ENCODE data around the gene TCAIM.
"Not testable (repeated sequence)": the region's sequence is repeated elsewhere in the genome, so short reads cannot be mapped to it uniquely, and the experiment has no call there.

Gene TCAIM

GRCh38 chr3:44415421-44415820 lies 76.9 kb downstream of the TCAIM start:
- Mint-ChIP-seq H3K27me3 (no peaks in the 10 kb centered on the region), H3K9me3 (peaks cover 5 to 7% of the 10 kb centered on the region in 2 donors), H3K4me1 (no peaks in the 10 kb centered on the region), H3K27ac (no peak overlapping the region), H3K4me3 (no peak overlapping the region), H3K36me3 (no peaks in the 10 kb centered on the region)
- DNase-seq: no peak
- ATAC-seq (replicated peaks): no peak

- no peaks in the 10 kb centered on the region for H3K36me3 Mint-ChIP-seq
- DNase-seq: no peak
- peaks cover 5 to 7% of the 10 kb centered on the region in 2 donors for H3K9me3 Mint-ChIP-seq
- H3K27ac Mint-ChIP-seq: no peak overlapping the region
- ATAC-seq (replicated peaks): no peak
- H3K4me3 Mint-ChIP-seq: no peak overlapping the region
- no peaks in the 10 kb centered on the region for H3K4me1 Mint-ChIP-seq
- peaks cover 0 to 4% of the 10 kb centered on the region in 2 donors for H3K27me3 Mint-ChIP-seq
These were observed 77.8 kb downstream of the TCAIM start for GRCh38 chr3:44416031-44417030.

- H3K27ac Mint-ChIP-seq; H3K4me1 Mint-ChIP-seq; H3K27me3 Mint-ChIP-seq; H3K4me3 Mint-ChIP-seq; H3K9me3 Mint-ChIP-seq; H3K36me3 Mint-ChIP-seq; ATAC-seq (replicated peaks); DNase-seq: not testable (repeated sequence)
These were observed 79.6 kb downstream of the TCAIM start for GRCh38 chr3:44418118-44418517.

- no peak for ATAC-seq (replicated peaks)
- DNase-seq: no peak
- no peaks in the 10 kb centered on the region for H3K36me3 Mint-ChIP-seq
- peaks cover 0 to 4% of the 10 kb centered on the region in 2 donors for H3K27me3 Mint-ChIP-seq
- H3K9me3 Mint-ChIP-seq: peaks cover 5 to 7% of the 10 kb centered on the region in 2 donors
- H3K27ac Mint-ChIP-seq: no peak overlapping the region
- no peaks in the 10 kb centered on the region for H3K4me1 Mint-ChIP-seq
- H3K4me3 Mint-ChIP-seq: no peak overlapping the region
These were observed 80.0 kb downstream of the TCAIM start for GRCh38 chr3:44418549-44418948.

GRCh38 chr3:44419116-44419922 lies 80.8 kb downstream of the TCAIM start:
- Mint-ChIP-seq H3K36me3 (no peaks in the 10 kb centered on the region), H3K27me3 (peaks cover 0 to 5% of the 10 kb centered on the region in 2 donors), H3K9me3 (peaks cover 5 to 7% of the 10 kb centered on the region in 2 donors), H3K4me3 (no peak overlapping the region), H3K27ac (no peak overlapping the region), H3K4me1 (no peaks in the 10 kb centered on the region)
- DNase-seq (no peak), ATAC-seq (replicated peaks) (no peak)

GRCh38 chr3:44419923-44420650 lies 81.5 kb downstream of the TCAIM start:
- Mint-ChIP-seq H3K9me3 (peaks cover 5 to 7% of the 10 kb centered on the region in 2 donors), H3K4me1 (no peaks in the 10 kb centered on the region), H3K36me3 (no peaks in the 10 kb centered on the region), H3K27me3 (peaks cover 0 to 13% of the 10 kb centered on the region in 2 donors), H3K4me3 (no peak overlapping the region), H3K27ac (no peak overlapping the region)
- DNase-seq: no peak
- no peak for ATAC-seq (replicated peaks)

GRCh38 chr3:44420676-44421075 lies 82.1 kb downstream of the TCAIM start:
- DNase-seq (no peak), ATAC-seq (replicated peaks) (peak in 1 of 2 donors; percentile 19)
- no peak overlapping the region for H3K27ac Mint-ChIP-seq
- H3K9me3 Mint-ChIP-seq: peaks cover 5 to 7% of the 10 kb centered on the region in 2 donors
- H3K36me3 Mint-ChIP-seq: no peaks in the 10 kb centered on the region
- H3K4me3 Mint-ChIP-seq: no peak overlapping the region
- peaks cover 0 to 13% of the 10 kb centered on the region in 2 donors for H3K27me3 Mint-ChIP-seq
- no peaks in the 10 kb centered on the region for H3K4me1 Mint-ChIP-seq

- Mint-ChIP-seq H3K4me3 (no peak overlapping the region), H3K27me3 (peaks cover 0 to 13% of the 10 kb centered on the region in 2 donors), H3K9me3 (peaks cover 5 to 7% of the 10 kb centered on the region in 2 donors), H3K4me1 (no peaks in the 10 kb centered on the region), H3K36me3 (no peaks in the 10 kb centered on the region), H3K27ac (no peak overlapping the region)
- ATAC-seq (replicated peaks) (no peak), DNase-seq (no peak)
These were observed 82.7 kb downstream of the TCAIM start for GRCh38 chr3:44421280-44421679.

- no peak overlapping the region for H3K27ac Mint-ChIP-seq
- DNase-seq (no peak), ATAC-seq (replicated peaks) (no peak)
- H3K36me3 Mint-ChIP-seq: no peaks in the 10 kb centered on the region
- peaks cover 0 to 2% of the 10 kb centered on the region in 2 donors for H3K4me1 Mint-ChIP-seq
- H3K9me3 Mint-ChIP-seq: no peaks in the 10 kb centered on the region
- H3K4me3 Mint-ChIP-seq: no peak overlapping the region
- H3K27me3 Mint-ChIP-seq: peaks cover 0 to 13% of the 10 kb centered on the region in 2 donors
These were observed 86.2 kb downstream of the TCAIM start for GRCh38 chr3:44424758-44425157.

- DNase-seq (no peak), ATAC-seq (replicated peaks) (no peak)
- H3K27ac Mint-ChIP-seq: no peak overlapping the region
- no peaks in the 10 kb centered on the region for H3K36me3 Mint-ChIP-seq
- H3K4me3 Mint-ChIP-seq: no peak overlapping the region
- peaks cover 0 to 2% of the 10 kb centered on the region in 2 donors for H3K4me1 Mint-ChIP-seq
- no peaks in the 10 kb centered on the region for H3K9me3 Mint-ChIP-seq
- H3K27me3 Mint-ChIP-seq: peaks cover 0 to 9% of the 10 kb centered on the region in 2 donors
These were observed 89.1 kb downstream of the TCAIM start for GRCh38 chr3:44427683-44428082.

- no peak overlapping the region for H3K27ac Mint-ChIP-seq
- no peaks in the 10 kb centered on the region for H3K9me3 Mint-ChIP-seq
- no peak for DNase-seq
- no peaks in the 10 kb centered on the region for H3K36me3 Mint-ChIP-seq
- peaks cover 0 to 2% of the 10 kb centered on the region in 2 donors for H3K4me1 Mint-ChIP-seq
- no peak for ATAC-seq (replicated peaks)
- peaks cover 0 to 9% of the 10 kb centered on the region in 2 donors for H3K27me3 Mint-ChIP-seq
- no peak overlapping the region for H3K4me3 Mint-ChIP-seq
These were observed 90.3 kb downstream of the TCAIM start for GRCh38 chr3:44428910-44429309.

GRCh38 chr3:44429459-44429858 lies 90.9 kb downstream of the TCAIM start:
- no peak for DNase-seq
- H3K27ac Mint-ChIP-seq: no peak overlapping the region
- H3K27me3 Mint-ChIP-seq: peaks cover 0 to 7% of the 10 kb centered on the region in 2 donors
- H3K4me1 Mint-ChIP-seq: peaks cover 0 to 2% of the 10 kb centered on the region in 2 donors
- ATAC-seq (replicated peaks): no peak
- H3K36me3 Mint-ChIP-seq: no peaks in the 10 kb centered on the region
- no peak overlapping the region for H3K4me3 Mint-ChIP-seq
- no peaks in the 10 kb centered on the region for H3K9me3 Mint-ChIP-seq

- H3K9me3 Mint-ChIP-seq: no peaks in the 10 kb centered on the region
- H3K36me3 Mint-ChIP-seq: no peaks in the 10 kb centered on the region
- DNase-seq (no peak), ATAC-seq (replicated peaks) (no peak)
- H3K27me3 Mint-ChIP-seq: no peaks in the 10 kb centered on the region
- no peak overlapping the region for H3K4me3 Mint-ChIP-seq
- peaks cover 0 to 2% of the 10 kb centered on the region in 2 donors for H3K4me1 Mint-ChIP-seq
- H3K27ac Mint-ChIP-seq: no peak overlapping the region
These were observed 91.9 kb downstream of the TCAIM start for GRCh38 chr3:44430466-44430865.

All from stimulated activated naive B cell treated with anti-CD40 and anti-IgM and Interleukin-4, amounts not matched to agents 10 μg/mL and 1 μg/mL and 100 μg/mL, for 72 hours (primary cell).